GM19438 (cell line): Measurements from ENCODE around the gene ZBTB9.

Experiments
- ATAC-seq: cut with Tn5 transposase; IDR thresholded peaks from one replicate; pipeline ENCODE4 v1.9.1; 2021; ENCODE audit warnings: low read depth; ENCODE audit not compliant: unreplicated experiment

ZBTB9 gene

DNA sequence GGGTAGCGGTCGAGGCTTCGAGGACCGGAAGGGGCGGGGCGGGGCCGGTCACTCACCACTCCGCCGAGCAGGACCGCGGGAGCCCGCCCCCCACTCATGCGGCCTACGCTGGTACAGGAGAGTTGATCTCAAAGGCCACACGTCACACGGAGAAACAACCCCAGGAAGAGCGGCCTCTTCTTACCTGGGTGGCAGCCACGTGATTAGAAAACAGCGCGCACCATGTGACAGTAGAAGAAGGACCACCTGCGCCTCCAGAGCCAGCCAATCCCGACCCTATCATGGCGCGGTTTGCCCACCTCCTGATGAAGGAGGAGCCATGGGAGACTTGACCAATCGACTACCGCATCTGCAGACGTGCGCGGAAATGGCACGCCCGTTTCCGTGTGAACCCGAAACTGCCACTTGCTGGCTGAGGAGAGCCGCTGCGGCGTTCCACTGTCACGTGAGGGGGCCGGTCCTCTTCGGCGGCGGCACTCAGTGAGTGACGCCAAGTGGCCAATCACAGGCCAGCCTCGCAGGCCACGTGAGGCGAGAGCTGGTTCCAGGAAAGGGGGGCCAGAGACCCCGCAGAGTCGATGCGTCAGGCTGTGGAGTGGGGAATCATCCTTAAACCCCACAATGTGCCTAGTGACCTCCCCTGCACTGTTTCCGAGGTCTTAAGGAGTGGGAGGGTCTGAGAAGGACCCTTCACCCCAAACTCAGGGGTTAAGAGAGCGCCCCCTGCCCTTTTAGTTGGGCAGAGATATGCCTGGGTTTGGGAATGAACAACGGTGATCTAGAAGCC is 36.3 kb upstream of the ZBTB9 start, which contains the start of gene CUTA:
TSS of gene CUTA (minus strand) at position 205 of the 787 bp plus-strand sequence. CDS start at position 98, 107 bp downstream.
- peak; percentile 87 for ATAC-seq

GRCh38 chr6:33418690-33419291 is 35.6 kb upstream of the ZBTB9 start:
- no peak for ATAC-seq

DNA sequence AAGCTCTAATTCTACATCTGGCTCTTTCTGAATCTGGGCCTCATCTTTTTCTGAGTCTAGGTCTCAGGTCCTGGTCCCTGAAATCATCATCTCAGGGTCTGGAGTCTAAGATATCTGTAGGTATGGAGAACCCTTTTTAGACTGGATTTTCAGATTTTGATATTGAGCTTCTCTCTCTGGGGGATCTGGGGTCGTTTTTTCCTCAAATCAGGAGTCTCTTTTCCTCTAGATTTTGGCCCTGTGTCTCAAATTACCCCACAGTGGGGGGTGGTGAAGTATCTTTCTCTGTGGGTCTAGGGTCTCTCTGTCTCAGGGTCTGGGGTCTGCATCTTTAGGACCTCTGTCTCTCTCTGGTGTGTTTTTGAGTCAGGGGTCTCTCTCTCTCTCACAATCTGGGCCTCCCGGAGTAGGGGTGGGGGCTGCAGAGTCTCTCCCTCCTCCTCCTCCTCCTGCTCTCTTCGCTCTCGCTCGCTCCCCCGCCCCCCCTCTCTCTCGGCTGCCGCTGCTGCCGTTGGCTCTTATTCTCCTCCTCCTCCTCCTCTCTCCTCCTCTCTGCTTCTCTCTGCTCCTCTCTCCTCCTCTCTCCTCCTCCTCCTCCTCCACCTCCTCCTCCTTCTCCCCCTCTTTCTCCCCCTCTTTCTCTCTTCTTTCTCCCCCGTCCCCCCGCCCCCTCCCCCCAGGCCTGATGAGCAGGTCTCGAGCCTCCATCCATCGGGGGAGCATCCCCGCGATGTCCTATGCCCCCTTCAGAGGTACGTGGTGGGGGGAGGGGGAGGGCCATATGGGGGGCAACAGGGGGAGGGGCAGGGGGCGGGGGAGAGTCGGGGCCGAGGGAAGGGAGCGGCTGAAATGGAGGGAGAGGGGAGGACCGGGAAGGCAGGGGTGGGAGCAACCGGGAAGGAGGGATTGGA is 34.5 kb upstream of the ZBTB9 start, which contains the start of gene SYNGAP1:
TSS of gene SYNGAP1 (plus strand) at position 486 of the 911 bp plus-strand sequence. CDS start at position 686, 200 bp downstream.
- ATAC-seq, result no peak

DNA sequence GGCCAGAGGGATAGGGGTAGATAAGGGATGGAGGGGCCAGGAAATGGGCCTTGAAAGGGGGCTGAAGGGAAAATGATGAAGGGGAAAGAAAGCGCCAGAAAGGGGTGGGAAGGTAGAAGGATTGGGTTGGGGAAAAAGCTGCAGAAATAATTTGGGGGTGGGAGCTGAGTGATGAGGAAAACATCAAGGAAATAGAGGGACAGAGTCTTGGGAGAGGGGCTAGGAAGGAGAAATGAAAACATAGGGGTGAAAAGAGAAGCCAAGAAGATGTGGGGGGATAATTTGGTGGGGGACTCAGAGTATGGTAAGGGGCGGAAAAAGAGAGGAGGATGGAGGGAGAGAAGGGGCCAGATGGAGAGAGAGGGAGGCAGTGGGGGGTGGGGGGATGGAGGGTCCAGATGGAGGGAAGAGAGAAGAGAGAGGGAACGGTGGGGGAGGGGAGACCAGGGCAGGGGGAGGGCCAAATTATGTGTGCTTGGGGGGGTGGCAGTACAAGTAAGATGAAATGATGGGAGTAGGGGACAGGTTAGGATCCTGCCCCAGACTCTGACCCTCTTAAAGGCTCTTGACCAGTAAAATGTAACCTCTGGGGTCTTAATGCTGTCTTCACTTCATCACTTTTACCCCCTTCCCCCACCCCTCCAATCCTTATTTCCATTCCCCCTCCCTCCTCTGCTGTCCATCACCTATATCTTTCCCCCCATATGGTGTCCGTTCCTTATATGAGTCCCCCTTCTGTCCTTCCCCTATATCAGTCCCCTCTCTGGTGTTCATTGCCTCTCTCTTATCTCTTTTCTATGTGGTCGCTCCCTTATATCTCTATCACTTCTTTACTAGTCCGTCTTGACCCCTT is 33.7 kb upstream of the ZBTB9 start:
- ATAC-seq, result no peak

GRCh38 chr6:33421344-33421643 is 33.1 kb upstream of the ZBTB9 start:
- no peak for ATAC-seq

- no peak for ATAC-seq
These were observed 30.6 kb upstream of the ZBTB9 start for GRCh38 chr6:33423777-33424176.

GRCh38 chr6:33424855-33425667 is 29.3 kb upstream of the ZBTB9 start:
- no peak for ATAC-seq

DNA sequence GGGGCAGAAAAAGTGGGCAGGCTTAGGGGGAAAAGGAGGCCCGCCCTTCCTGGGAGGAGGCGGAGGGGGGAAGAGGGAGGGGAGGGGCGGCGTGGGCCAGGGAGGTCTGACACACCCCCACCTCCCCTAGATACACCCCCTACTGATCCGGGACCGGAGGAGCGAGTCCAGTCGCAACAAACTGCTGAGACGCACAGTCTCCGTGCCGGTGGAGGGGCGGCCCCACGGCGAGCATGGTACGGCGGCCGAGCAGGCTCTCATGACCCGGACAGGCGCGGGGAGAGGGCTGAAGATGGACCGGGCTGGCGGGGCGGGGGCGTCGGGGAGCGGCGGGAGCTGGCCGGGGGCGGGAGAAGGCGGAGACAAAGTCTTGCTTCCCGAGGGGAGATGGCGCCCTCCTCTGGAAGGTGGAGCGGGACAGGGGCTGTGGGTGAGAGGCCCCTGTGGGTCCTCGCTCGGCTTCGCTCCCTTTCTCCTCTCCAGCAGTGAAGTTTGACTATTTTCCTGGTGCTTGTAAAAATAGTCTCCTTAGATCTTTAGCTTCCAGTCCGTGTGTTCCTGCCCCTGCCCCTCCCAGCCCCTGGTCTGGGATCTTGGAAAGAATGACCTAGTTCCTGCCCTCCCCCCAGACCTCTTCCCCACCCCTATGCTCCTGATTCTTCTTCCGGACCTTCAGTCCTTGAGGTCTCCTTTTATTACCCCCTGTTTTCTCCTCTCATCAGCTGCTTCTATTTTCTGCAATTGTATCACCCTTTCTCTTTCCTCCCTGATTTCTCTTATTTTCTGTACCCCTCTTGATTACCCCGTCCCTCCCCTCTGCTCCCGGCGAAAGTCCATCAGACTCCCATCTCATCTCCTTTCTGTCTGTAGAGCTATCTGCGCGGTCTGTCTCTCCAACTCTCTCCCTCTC is 28.5 kb upstream of the ZBTB9 start:
- ATAC-seq, result no peak

GRCh38 chr6:33426590-33427511 is 27.5 kb upstream of the ZBTB9 start:
- ATAC-seq, result no peak

DNA sequence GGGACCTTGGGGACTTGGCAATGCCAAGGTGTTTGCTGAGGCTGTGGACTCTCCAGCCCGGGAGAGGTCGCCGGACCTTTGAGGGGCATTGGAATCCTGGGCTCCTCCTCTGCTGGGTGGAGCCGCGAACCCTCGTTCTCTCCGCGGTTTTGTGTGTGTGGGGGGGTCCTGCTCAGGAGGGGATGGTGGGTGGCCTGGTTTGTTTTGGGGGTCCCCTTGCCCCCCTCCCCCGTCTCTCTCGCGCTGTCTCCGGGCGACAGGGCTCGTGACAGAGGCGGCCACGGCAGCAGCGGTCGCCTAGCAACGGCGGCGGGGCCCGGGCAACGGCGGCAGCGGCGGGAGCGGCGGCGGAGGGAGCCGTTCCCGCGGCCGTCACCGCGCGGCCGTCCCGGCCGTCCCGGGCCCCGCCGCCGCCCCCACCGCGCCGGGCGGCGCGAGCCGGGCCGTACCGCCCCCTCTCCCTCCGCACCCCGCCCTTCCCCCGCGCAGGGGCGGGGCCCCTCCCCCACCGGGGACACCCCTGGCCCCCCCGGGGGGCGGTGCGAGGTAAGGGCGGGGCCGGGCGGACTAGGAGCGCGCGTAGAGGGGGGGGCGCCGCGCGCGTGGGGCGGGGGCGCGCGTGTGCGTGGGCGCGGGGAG is 26.7 kb upstream of the ZBTB9 start:
- ATAC-seq, result no peak

DNA sequence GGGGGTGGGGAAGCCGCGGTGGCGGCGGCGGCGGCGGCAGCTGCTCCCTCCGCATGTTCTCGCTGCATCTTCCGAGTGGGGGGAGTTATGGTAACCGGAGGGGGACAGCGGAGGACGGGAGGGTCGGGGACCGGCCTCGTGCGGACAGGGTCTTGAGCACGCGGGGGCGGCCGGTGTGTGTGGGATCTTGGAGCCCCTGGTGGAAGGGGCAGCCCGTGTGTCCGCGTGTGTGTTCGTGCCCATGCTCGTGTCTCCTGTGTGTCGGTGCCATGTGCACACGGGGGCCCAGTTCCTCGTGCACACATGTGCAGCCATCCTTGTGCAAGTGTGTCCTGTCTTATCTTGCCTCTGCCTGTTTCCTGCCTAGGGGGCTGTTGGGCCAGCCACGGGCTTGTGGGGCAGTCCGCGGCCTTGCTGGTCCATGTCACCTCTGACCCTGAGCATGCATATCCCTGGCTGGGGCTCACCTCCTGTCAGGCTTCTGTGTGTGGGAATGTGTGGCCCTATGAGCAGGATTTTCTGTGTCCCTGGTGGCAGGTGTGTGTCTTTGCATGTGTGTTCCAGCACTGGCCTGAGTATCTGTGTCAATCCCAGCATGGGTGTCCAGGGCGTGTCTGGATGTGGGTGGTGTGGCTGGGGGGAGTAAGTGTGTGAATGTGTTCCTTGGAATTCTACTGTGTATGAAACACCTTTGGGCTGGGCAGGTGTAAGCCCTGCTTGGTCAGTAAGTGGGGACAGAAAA is 26.0 kb upstream of the ZBTB9 start:
- ATAC-seq, result no peak

DNA sequence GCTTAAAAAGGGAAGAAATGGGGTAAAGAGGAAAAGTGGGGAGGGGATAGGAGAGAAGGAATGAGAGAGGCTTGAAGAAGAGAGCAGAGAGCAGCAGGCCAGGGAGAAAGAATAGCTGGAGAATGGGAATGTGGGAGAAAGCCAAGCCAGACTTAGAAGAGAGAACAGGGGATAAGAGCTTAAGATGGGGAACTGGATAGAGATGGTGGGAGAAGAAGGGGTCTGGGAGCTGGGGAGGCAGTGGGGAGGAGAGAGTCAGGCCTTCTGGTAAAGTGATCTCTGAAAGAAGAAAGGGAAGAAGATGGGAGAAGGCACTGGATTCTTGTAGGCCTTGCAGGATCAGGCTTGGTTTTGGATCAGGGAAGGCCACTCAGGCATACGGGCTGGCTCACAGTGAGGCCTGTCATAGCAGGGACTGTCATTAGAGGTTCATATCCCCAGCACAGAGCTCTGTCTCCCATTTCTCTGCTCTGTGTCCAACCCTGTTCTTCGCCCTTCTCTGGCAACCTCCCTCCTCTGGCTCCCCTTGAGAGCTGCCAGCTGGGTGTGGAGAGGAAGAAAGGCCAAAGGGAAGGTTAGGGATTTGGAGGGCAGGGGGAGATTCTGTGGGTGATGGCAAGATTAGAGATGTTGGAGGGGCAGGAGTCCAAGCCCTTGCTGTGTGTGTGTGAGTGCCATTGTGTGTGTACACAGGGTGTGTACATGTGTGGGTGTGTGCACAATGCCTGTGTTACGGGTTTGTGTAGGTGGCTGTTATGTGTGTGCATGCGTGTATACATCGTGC is 25.2 kb upstream of the ZBTB9 start:
- ATAC-seq, result no peak

DNA sequence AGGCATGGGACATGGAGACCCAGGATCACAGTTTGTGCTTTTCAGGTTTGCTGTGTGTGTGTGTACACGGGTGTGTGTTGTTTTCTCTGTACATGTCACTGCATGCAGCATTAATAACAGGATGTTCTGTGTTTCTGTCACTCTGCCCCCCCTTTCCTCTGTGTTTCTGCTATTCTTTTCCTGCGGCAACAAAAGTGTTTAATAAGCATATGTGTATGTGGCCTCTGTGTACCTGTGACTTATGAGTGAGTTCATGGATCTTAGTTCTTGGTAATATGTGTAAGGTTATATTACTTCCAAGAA is 24.7 kb upstream of the ZBTB9 start:
- no peak for ATAC-seq

DNA sequence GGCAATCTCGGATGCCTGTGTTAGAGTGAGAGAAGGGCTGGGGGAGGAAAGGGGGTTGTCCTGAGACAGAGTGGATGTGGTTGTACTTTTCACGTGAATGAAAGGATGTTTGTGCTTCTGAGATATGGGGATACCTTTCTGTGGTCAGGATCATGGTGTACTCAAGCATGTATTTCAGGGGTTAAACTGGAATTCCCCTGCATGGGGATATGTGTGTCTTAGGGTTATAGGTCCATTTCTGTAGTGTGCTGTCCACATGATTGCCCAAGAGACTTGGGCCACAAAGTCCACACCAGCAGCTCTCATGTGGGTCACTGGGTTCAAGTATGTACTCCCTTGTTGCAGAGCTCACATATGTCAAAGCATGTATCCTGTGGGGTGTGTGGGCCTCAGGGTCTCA is 24.0 kb upstream of the ZBTB9 start:
- ATAC-seq, result no peak

DNA sequence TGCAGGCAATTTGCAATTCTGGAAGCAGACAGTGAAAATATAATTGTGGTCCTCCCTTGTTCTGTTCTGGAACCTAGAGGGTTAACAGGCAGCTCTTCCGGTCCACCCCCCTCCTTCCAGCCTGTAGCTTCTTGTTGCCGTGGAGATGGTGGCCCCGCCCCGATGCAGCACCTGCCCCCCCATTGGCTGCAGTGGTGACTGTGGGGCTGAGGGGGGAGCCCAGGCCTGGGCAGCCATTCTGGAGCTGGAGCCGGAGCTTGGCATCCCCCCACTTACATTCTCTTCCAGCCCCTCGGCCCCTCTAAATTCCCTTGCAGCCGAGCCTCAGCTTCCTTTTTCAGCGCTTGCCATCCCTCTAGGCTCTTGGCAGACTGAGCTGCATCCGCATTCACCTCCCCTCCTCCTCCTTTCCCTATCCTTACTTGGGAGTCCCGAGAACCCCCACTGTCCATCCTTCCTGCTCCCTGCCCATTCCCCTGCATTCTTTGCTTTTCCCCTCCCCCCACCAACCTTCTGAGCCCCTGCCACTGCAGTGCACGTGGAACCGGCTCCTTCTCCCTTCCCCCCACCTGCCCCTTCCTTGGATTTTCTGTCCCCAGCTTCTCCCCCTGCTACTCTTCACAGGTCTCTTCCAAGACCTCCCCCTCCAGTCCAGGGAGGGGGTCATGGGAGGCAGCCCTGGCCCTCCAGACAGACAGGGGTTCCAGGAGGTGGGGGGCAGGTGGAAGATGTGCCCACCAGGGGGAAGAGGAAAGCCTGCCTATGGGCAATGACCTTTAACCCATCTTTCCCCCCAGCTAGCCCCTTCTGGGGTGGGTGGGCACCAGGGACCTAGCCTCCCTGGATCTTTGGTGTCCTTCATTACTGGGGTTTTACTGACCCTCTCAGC is 23.1 kb upstream of the ZBTB9 start:
- ATAC-seq, result no peak
